Panc1 (cell line): Measurements from ENCODE around the gene SPRTN. TPM values are rescaled to one million over a fixed set of nuclear protein-coding genes. Genes with fewer than 3 reads are reported as not detected.

Experiments
- ATAC-seq: fragments of 200-7000 bp; cut with Tn5 transposase; 2 replicates; pipeline ENCODE4 v1.9.1; 2020; ENCODE audit warnings: mild to moderate bottlenecking, moderate library complexity
- BruUV-seq: library from RNA; stranded (reverse); fragments of 400-500 nt; replicated peaks from 2 replicates; lab custom pipeline; 2021; lab: Mats Ljungman, UMichigan
- CTCF ChIA-PET: fragments of 300-600 bp; sonication (Branson Sonifier 250); formaldehyde crosslinking; loops from one replicate; lab custom pipeline; 2022; ENCODE audit warnings: antibody characterized with exemption; lab: Charles Lee
- POLR2A ChIA-PET: fragments of 300-600 bp; sonication (Branson Sonifier 250); formaldehyde crosslinking; loops from one replicate; lab custom pipeline; 2022; ENCODE audit warnings: antibody characterized with exemption; lab: Charles Lee
- DNase-seq: peaks from one replicate; pipeline ENCODE4 v3.0.0-alpha.2; 2010; ENCODE audit warnings: low read depth, low spot score
- H3K27ac ChIP-seq: 2 replicates; pipeline ENCODE4 v1.5.1; 2011; ENCODE audit warnings: mild to moderate bottlenecking, low read length, inconsistent platforms
- H3K27me3 ChIP-seq: fragments of 200-500 bp; sonication (Bioruptor generic); 2 replicates; pipeline ENCODE4 v1.6.0; 2014; ENCODE audit warnings: low read length, inconsistent platforms; ENCODE audit not compliant: control insufficient read depth, insufficient read depth
- H3K36me3 ChIP-seq: fragments of 200-500 bp; sonication (Bioruptor generic); 2 replicates; pipeline ENCODE4 v1.5.1; 2014; ENCODE audit warnings: inconsistent platforms, mild to moderate bottlenecking, low read length, moderate library complexity; ENCODE audit not compliant: control insufficient read depth, insufficient read depth
- H3K4me1 ChIP-seq: 2 replicates; pipeline ENCODE4 v1.5.1; 2011; ENCODE audit warnings: inconsistent platforms, mild to moderate bottlenecking, low read length, moderate library complexity; ENCODE audit not compliant: control insufficient read depth, insufficient read depth
- H3K4me3 ChIP-seq, 2 experiments: 2 replicates each; pipeline ENCODE4 v1.5.1; 2011 to 2012; ENCODE audit warnings: low read depth in 2 of 2, low read length in 2 of 2, mild to moderate bottlenecking in 2 of 2, inconsistent platforms in 1 of 2, moderate library complexity in 1 of 2
- H3K9me3 ChIP-seq: fragments of 200-500 bp; sonication (Bioruptor generic); 2 replicates; pipeline ENCODE4 v1.5.1; 2014; ENCODE audit warnings: low read depth, mild to moderate bottlenecking, inconsistent platforms, low read length, moderate library complexity; ENCODE audit not compliant: control insufficient read depth, insufficient read depth
- POLR2AphosphoS5 ChIP-seq: IDR thresholded peaks from 2 replicates; pipeline ENCODE4 v1.6.1; 2012; ENCODE audit warnings: mild to moderate bottlenecking, low read depth, low read length, moderate library complexity
- SIN3A ChIP-seq: IDR thresholded peaks from 2 replicates; pipeline ENCODE4 v1.6.1; 2012; ENCODE audit warnings: low read depth, mild to moderate bottlenecking, low read length, moderate library complexity, borderline replicate concordance; ENCODE audit not compliant: insufficient read depth
- TCF7L2 ChIP-seq: IDR thresholded peaks from 2 replicates; pipeline ENCODE4 v1.6.1; 2011; ENCODE audit warnings: mild to moderate bottlenecking, low read depth, low read length, inconsistent platforms
- in situ Hi-C: cut with HindIII; loops from 2 replicates; pipeline ENCODE4 v1.10.0; 2016; ENCODE audit warnings: low sequenced_read_pairs, low pct_unique_long_range_greater_than_20kb
- intact Hi-C: fragments of 100-400 bp; cut with micrococcal nuclease; formaldehyde crosslinking; loops from one replicate; pipeline ENCODE4 v1.10.0; 2022; ENCODE audit not compliant: unreplicated experiment
- total RNA-seq: library from RNA; stranded (reverse); gene quantifications from one replicate; pipeline ENCODE4 v1.2.1, GENCODE V29; 2021; ENCODE audit not compliant: unreplicated experiment
- TF ChIP-seq, protein P1 (sequence below), 2 experiments: IDR thresholded peaks; 2 replicates each; pipeline ENCODE4 v1.6.1; 2011 to 2012; ENCODE audit warnings: low read depth in 2 of 2, control low read depth in 1 of 2, low read length in 1 of 2, mild to moderate bottlenecking in 1 of 2, moderate library complexity in 1 of 2; ENCODE audit not compliant: insufficient read depth in 1 of 2
- TF ChIP-seq, protein P2 (sequence below): fragments of 450-650 bp; IDR thresholded peaks from 2 replicates; pipeline ENCODE4 v1.5.1; 2017; ENCODE audit warnings: mild to moderate bottlenecking

Gene SPRTN
- total RNA-seq, 1 experiment from 2014 or later: 20.0 TPM

DNA sequence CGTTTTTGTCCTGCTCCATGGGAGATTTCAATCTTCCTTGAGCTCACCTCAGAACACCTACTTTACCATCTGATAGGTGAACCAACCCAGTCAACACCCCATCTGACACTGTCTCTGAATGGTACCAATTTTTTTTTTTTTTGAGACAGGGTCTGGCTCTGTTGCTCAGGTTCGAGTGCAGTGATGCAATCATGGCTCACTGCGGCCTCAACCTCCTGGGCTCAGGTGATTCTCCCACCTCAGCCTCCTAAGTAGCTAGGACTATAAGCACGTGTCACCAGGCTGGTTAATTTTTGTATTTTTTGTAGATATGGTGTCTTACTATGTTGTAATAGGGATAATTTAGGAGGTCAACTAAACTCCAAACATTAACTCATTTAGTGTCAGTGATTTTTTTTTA, 36.3 kb downstream of the SPRTN start:
- no TSS peak for BruUV-seq
- ChIA-PET POLR2A (no interaction called here), CTCF (no interaction called here)
- H3K4me3 ChIP-seq: no peak overlapping the region
- intact Hi-C loops (no loop called here), in situ Hi-C loops (no loop called here)
- DNase-seq (no peak), ATAC-seq (no peak)
- no peak overlapping the region for H3K27ac ChIP-seq
- TF ChIP-seq POLR2AphosphoS5: no peak
- TF ChIP-seq TCF7L2: no peak
- TF ChIP-seq SIN3A: no peak
- TF ChIP-seq, protein P1, sequence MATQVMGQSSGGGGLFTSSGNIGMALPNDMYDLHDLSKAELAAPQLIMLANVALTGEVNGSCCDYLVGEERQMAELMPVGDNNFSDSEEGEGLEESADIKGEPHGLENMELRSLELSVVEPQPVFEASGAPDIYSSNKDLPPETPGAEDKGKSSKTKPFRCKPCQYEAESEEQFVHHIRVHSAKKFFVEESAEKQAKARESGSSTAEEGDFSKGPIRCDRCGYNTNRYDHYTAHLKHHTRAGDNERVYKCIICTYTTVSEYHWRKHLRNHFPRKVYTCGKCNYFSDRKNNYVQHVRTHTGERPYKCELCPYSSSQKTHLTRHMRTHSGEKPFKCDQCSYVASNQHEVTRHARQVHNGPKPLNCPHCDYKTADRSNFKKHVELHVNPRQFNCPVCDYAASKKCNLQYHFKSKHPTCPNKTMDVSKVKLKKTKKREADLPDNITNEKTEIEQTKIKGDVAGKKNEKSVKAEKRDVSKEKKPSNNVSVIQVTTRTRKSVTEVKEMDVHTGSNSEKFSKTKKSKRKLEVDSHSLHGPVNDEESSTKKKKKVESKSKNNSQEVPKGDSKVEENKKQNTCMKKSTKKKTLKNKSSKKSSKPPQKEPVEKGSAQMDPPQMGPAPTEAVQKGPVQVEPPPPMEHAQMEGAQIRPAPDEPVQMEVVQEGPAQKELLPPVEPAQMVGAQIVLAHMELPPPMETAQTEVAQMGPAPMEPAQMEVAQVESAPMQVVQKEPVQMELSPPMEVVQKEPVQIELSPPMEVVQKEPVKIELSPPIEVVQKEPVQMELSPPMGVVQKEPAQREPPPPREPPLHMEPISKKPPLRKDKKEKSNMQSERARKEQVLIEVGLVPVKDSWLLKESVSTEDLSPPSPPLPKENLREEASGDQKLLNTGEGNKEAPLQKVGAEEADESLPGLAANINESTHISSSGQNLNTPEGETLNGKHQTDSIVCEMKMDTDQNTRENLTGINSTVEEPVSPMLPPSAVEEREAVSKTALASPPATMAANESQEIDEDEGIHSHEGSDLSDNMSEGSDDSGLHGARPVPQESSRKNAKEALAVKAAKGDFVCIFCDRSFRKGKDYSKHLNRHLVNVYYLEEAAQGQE (IDR thresholded peaks at IDR 0.05; ENCODE audit: insufficient read depth in 1 of 2, low read depth in 2 of 2, low read length in 1 of 2): no peak
- TF ChIP-seq, protein P2, sequence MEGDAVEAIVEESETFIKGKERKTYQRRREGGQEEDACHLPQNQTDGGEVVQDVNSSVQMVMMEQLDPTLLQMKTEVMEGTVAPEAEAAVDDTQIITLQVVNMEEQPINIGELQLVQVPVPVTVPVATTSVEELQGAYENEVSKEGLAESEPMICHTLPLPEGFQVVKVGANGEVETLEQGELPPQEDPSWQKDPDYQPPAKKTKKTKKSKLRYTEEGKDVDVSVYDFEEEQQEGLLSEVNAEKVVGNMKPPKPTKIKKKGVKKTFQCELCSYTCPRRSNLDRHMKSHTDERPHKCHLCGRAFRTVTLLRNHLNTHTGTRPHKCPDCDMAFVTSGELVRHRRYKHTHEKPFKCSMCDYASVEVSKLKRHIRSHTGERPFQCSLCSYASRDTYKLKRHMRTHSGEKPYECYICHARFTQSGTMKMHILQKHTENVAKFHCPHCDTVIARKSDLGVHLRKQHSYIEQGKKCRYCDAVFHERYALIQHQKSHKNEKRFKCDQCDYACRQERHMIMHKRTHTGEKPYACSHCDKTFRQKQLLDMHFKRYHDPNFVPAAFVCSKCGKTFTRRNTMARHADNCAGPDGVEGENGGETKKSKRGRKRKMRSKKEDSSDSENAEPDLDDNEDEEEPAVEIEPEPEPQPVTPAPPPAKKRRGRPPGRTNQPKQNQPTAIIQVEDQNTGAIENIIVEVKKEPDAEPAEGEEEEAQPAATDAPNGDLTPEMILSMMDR: no peak
- H3K36me3 ChIP-seq: no peaks in the 10 kb centered on the region
- H3K27me3 ChIP-seq: no peaks in the 10 kb centered on the region
- H3K9me3 ChIP-seq: no peaks in the 10 kb centered on the region
- no peaks in the 10 kb centered on the region for H3K4me1 ChIP-seq

DNA sequence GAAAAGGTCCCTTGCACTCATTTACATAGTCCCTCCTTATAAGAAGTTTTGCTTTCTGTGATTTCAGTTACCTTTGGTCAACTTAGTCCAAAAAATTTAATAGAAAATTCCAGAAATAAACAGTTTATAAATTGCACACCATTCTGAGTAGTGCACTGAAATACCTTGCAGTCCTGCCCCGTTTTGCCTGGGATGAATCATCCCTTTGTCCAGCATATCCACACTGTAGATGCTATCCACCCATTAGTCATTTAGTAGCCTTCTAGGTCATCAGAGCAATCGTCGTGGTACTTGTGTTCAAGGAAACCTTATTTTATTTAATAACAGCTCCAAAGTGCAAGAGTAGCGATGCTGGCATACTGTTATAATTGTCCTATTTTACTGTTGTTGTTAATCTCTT, 38.0 kb downstream of the SPRTN start:
- BruUV-seq: no TSS peak
- ChIA-PET CTCF (no interaction called here), POLR2A (no interaction called here)
- Histone ChIP-seq H3K36me3 (no peaks in the 10 kb centered on the region), H3K4me3 (no peak overlapping the region), H3K27ac (no peak overlapping the region), H3K4me1 (no peaks in the 10 kb centered on the region), H3K27me3 (no peaks in the 10 kb centered on the region), H3K9me3 (no peaks in the 10 kb centered on the region)
- TF ChIP-seq, protein P2: no peak
- TF ChIP-seq TCF7L2 (no peak), POLR2AphosphoS5 (no peak)
- TF ChIP-seq, protein P1 (IDR thresholded peaks at IDR 0.05; ENCODE audit: insufficient read depth in 1 of 2, low read depth in 2 of 2, low read length in 1 of 2): no peak
- no peak for DNase-seq
- ATAC-seq: no peak
- in situ Hi-C loops (no loop called here), intact Hi-C loops (no loop called here)
